ENCODE measurements around the gene LIPG. TPM values are rescaled to one million over a fixed set of nuclear protein-coding genes. Genes with fewer than 3 reads are reported as not detected.
A peak's percentile ranks its signal among the peaks of the same experiment; 100 is the strongest.

LIPG gene
- total and polyA plus RNA-seq, 2 of the 13 experiments (the other 11 are each of a cell fraction or from before 2014, with no cell fraction given) = 0.96 to 10.8 TPM

DNA sequence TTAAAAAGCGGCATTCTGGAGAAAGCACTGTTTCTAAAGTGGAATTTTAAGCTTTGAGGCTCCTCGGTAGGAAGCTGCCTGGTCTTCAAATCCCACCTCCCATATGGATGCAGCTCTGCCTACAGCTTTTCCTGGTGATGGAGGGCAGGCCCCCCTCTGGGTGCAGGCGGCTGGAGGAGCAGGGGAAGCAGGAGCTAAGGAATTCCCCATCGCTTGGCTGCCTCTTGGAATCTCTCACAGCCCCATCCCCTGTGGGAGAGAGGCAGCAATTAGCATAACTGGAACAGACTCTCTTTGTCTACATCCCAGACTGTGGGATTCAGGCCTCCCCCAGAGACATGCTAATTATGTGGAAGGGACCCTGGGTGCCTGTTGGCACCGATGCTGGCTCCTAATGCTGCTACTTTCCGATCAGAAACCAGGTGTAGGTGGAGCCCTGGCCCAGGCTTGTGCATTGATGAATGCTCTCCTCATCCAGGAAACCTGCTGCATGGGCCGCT lies 51.3 kb downstream of the LIPG start:
- no peaks in the 10 kb centered on the region for H3K4me1 ChIP-seq (ENCODE audit: insufficient read depth, low read length)
- H3K9me3 ChIP-seq (ENCODE audit: low read length) = no peaks in the 10 kb centered on the region
- H3K36me3 ChIP-seq (replicated peaks in 1 of 2; ENCODE audit: control insufficient read depth in 1 of 2, insufficient read depth in 2 of 2, low read length in 2 of 2) = no peaks in the 10 kb centered on the region
- H3K79me2 ChIP-seq (ENCODE audit: insufficient read depth, low read length) = no peaks in the 10 kb centered on the region
- in situ Hi-C loops (cut with HindIII; ENCODE audit: extremely low pct_ligation_motif_present, low pct_unique_long_range_greater_than_20kb) (no loop called here), intact Hi-C loops (cut with micrococcal nuclease; ENCODE audit: unreplicated experiment) (no loop called here)
- ChIA-PET CTCF (ENCODE audit: low intra/inter-chr PET ratio, low total read pairs) (no interaction called here), POLR2A (interaction anchor here (0.7 kb wide), 1 partner anchor 335 kb away, joined by 3 read pairs; no protein-coding TSS in a partner anchor)
- H3K4me3 ChIP-seq (replicated peaks in 1 of 3; ENCODE audit: insufficient read depth in 1 of 3, low read depth in 2 of 3, low read length in 3 of 3) = no peak overlapping the region
- no peaks in the 10 kb centered on the region for H4K20me1 ChIP-seq (ENCODE audit: insufficient read depth, low read length)
- FAIRE-seq (no peak), ATAC-seq (no peak), DNase-seq (ENCODE audit: low spot score) (no peak)
- 28% methylated on average over 7 of the region's 7 CpGs for WGBS (ENCODE audit: low lambda C conversion rate)
- TF ChIP-seq HOXA3 (CRISPR knock-in tag; IDR thresholded peaks at IDR 0.05) (no peak), HNRNPUL1 (IDR thresholded peaks at IDR 0.05; ENCODE audit: low read depth, low read length) (no peak), GTF3A (CRISPR knock-in tag; conservative IDR thresholded peaks at IDR 0.05) (no peak)
- peaks cover 2 to 22% of the 10 kb centered on the region in 2 experiments; a peak in 3 of 5 replicates for H3K27me3 ChIP-seq (ENCODE audit: control insufficient read depth in 1 of 2, insufficient read depth in 2 of 2, low read length in 2 of 2)
- H3K9ac ChIP-seq (ENCODE audit: insufficient read depth, low read depth, low read length) = no peak overlapping the region
- H3K4me2 ChIP-seq (ENCODE audit: low read depth, low read length) = no peak overlapping the region
- no peak overlapping the region for H2AFZ ChIP-seq (ENCODE audit: low read length)
- BruUV-seq (replicated peaks) = no TSS peak
- no peak overlapping the region for H3K27ac ChIP-seq (ENCODE audit: extremely low read length, insufficient read depth, low read length)

- no peak overlapping the region for H3K27ac ChIP-seq (ENCODE audit: extremely low read length, insufficient read depth, low read length)
- CTCF ChIA-PET (ENCODE audit: low intra/inter-chr PET ratio, low total read pairs) = no interaction called here
These were observed 51.8 kb downstream of the LIPG start for GRCh38 chr18:49613641-49614151.

More at GRCh38 chr18:49613641-49614151, 51.8 kb downstream of the LIPG start:
- H3K27me3 ChIP-seq (ENCODE audit: control insufficient read depth in 1 of 2, insufficient read depth in 2 of 2, low read length in 2 of 2) = peaks cover 2 to 20% of the 10 kb centered on the region in 2 experiments; a peak in 3 of 5 replicates
- no peaks in the 10 kb centered on the region for H3K79me2 ChIP-seq (ENCODE audit: insufficient read depth, low read length)
- peak; percentile 29; the same call in 1 of the 3 replicates for ATAC-seq
- H3K9me3 ChIP-seq (ENCODE audit: low read length) = no peaks in the 10 kb centered on the region
- WGBS (ENCODE audit: low lambda C conversion rate) = 26% methylated on average over 5 of the region's 5 CpGs
- in situ Hi-C loops (cut with HindIII; ENCODE audit: extremely low pct_ligation_motif_present, low pct_unique_long_range_greater_than_20kb) = no loop called here
- H3K4me2 ChIP-seq (ENCODE audit: low read depth, low read length) = no peak overlapping the region
- FAIRE-seq = no peak
- TF ChIP-seq ZNF264 (CRISPR knock-in tag; IDR thresholded peaks at IDR 0.05) (no peak), CENPBD1 (CRISPR knock-in tag; IDR thresholded peaks at IDR 0.05; ENCODE audit: borderline replicate concordance, low read depth) (no peak), HNF4G (IDR thresholded peaks at IDR 0.05; ENCODE audit: borderline replicate concordance, low read depth, low read length) (no peak), HNF4G (CRISPR knock-in tag; IDR thresholded peaks at IDR 0.05; ENCODE audit: borderline replicate concordance, low read depth) (no peak), ZFP90 (CRISPR knock-in tag; IDR thresholded peaks at IDR 0.05; ENCODE audit: borderline replicate concordance) (no peak), RORA (CRISPR knock-in tag; IDR thresholded peaks at IDR 0.05) (no peak), ZNF850 (CRISPR knock-in tag; conservative IDR thresholded peaks at IDR 0.05) (no peak)
- H4K20me1 ChIP-seq (ENCODE audit: insufficient read depth, low read length) = no peaks in the 10 kb centered on the region
- H3K9ac ChIP-seq (ENCODE audit: insufficient read depth, low read depth, low read length) = no peak overlapping the region
- intact Hi-C loops (cut with micrococcal nuclease; ENCODE audit: unreplicated experiment) = no loop called here
- DNase-seq (ENCODE audit: low spot score) = no peak
- no peak overlapping the region for H2AFZ ChIP-seq (ENCODE audit: low read length)
- BruUV-seq (replicated peaks) = no TSS peak
- no peaks in the 10 kb centered on the region for H3K4me1 ChIP-seq (ENCODE audit: insufficient read depth, low read length)
- H3K4me3 ChIP-seq (replicated peaks in 1 of 3; ENCODE audit: insufficient read depth in 1 of 3, low read depth in 2 of 3, low read length in 3 of 3) = no peak overlapping the region
- H3K36me3 ChIP-seq (replicated peaks in 1 of 2; ENCODE audit: control insufficient read depth in 1 of 2, insufficient read depth in 2 of 2, low read length in 2 of 2) = no peaks in the 10 kb centered on the region
- POLR2A ChIA-PET = no interaction called here
